GM18508 (cell line): ENCODE measurements around the gene RPL41.

ENCODE experiments used
- ATAC-seq: cut with Tn5 transposase; IDR thresholded peaks from one replicate; pipeline ENCODE4 v1.9.1; 2021; ENCODE audit warnings: moderate number of reproducible peaks; ENCODE audit not compliant: insufficient read depth, unreplicated experiment

The RPL41 gene

GRCh38 chr12:56164345-56164729, 47.9 kb downstream of the RPL41 start:
- no peak for ATAC-seq

- no peak for ATAC-seq
Observed at GRCh38 chr12:56165369-56165768, 48.9 kb downstream of the RPL41 start.
